SK-N-SH (cell line): ENCODE measurements around the gene PCSK5. TPM values are rescaled to one million over a fixed set of nuclear protein-coding genes. Genes with fewer than 3 reads are reported as not detected.

Experiments used
- CTCF ChIA-PET: fragments of 300-600, 350-600 bp; formaldehyde crosslinking; extraction: SDS; loops from one replicate; lab custom pipeline; 2021; lab: Yijun Ruan, JAX
- POLR2A ChIA-PET: fragments of 350-600 bp; sonication (Branson Sonifier 250); formaldehyde crosslinking; extraction: SDS; loops from one replicate; lab custom pipeline; 2020; ENCODE audit warnings: antibody characterized with exemption, inconsistent platforms; lab: Yijun Ruan, JAX
- DNase-seq: peaks from one replicate; pipeline ENCODE4 v3.0.0; 2012
- H2AFZ ChIP-seq: fragments of 200-600 bp; sonication (generic); 2 replicates; pipeline ENCODE4 v1.8.1; 2016; ENCODE audit warnings: antibody characterized with exemption, mild to moderate bottlenecking, low read depth
- H3F3A ChIP-seq: fragments of 200-600 bp; sonication (generic); replicated peaks from 2 replicates; pipeline ENCODE3; 2016; ENCODE audit warnings: antibody characterized with exemption, mild to moderate bottlenecking; ENCODE audit not compliant: insufficient read depth
- H3K27ac ChIP-seq, 2 experiments: fragments of 200-500 bp in 1 of 2; fragments of 200-600 bp in 1 of 2; sonication (Bioruptor generic) in 1 of 2; sonication (generic), shearing (Covaris generic) in 1 of 2; 2 replicates each; pipeline versions ENCODE4 v1.5.1 to v1.6.1; 2014 to 2016; ENCODE audit warnings: low read depth in 2 of 2, inconsistent platforms in 1 of 2, low read length in 1 of 2, mild to moderate bottlenecking in 1 of 2, mixed read lengths in 1 of 2
- H3K27me3 ChIP-seq: fragments of 200-600 bp; sonication (generic), shearing (Covaris generic); 2 replicates; pipeline ENCODE4 v1.6.1; 2016; ENCODE audit warnings: mixed run types; ENCODE audit not compliant: insufficient read depth
- H3K36me3 ChIP-seq, 2 experiments: fragments of 200-500 bp in 1 of 2; fragments of 200-600 bp in 1 of 2; sonication (Bioruptor generic) in 1 of 2; sonication (generic) in 1 of 2; replicated peaks in 1 of 2; 2 replicates each; pipeline versions ENCODE3 to v1.5.1; 2014 to 2016; ENCODE audit warnings: low read length in 1 of 2, mild to moderate bottlenecking in 1 of 2; ENCODE audit not compliant: insufficient read depth in 2 of 2, control insufficient read depth in 1 of 2
- H3K4me1 ChIP-seq, 2 experiments: fragments of 200-500 bp in 1 of 2; fragments of 200-600 bp in 1 of 2; sonication (Bioruptor generic) in 1 of 2; sonication (generic), shearing (Covaris generic) in 1 of 2; 2 replicates each; pipeline versions ENCODE4 v1.5.1 to v1.6.1; 2014 to 2016; ENCODE audit warnings: low read depth in 1 of 2, low read length in 1 of 2, mixed run types in 1 of 2; ENCODE audit not compliant: insufficient read depth in 2 of 2, control insufficient read depth in 1 of 2
- H3K4me2 ChIP-seq: fragments of 200-600 bp; sonication (generic), shearing (Covaris generic); 2 replicates; pipeline ENCODE4 v1.6.1; 2017; ENCODE audit warnings: mixed run types
- H3K4me3 ChIP-seq, 2 experiments: fragments of 200-500 bp in 1 of 2; fragments of 200-600 bp in 1 of 2; sonication (Bioruptor generic) in 1 of 2; sonication (generic), shearing (Covaris generic) in 1 of 2; 2 replicates each; pipeline versions ENCODE4 v1.5.1 to v1.8.1; 2014 to 2016; ENCODE audit warnings: low read depth in 2 of 2, inconsistent platforms in 1 of 2, low read length in 1 of 2, mild to moderate bottlenecking in 1 of 2, mixed read lengths in 1 of 2, moderate library complexity in 1 of 2
- H3K79me2 ChIP-seq: fragments of 200-600 bp; sonication (generic); 2 replicates; pipeline ENCODE4 v1.8.1; 2017; ENCODE audit warnings: mild to moderate bottlenecking; ENCODE audit not compliant: insufficient read depth
- H3K9ac ChIP-seq: fragments of 200-600 bp; sonication (generic); 2 replicates; pipeline ENCODE4 v1.6.1; 2017; ENCODE audit warnings: mixed run types
- H3K9me2 ChIP-seq: fragments of 200-600 bp; sonication (generic); 2 replicates; pipeline ENCODE4 v1.6.1; 2017; ENCODE audit warnings: mixed run types
- H3K9me3 ChIP-seq: fragments of 200-600 bp; sonication (generic); 2 replicates; pipeline ENCODE4 v1.6.1; 2017; ENCODE audit warnings: mixed run types, mild to moderate bottlenecking, moderate library complexity
- H4K20me1 ChIP-seq: fragments of 200-600 bp; sonication (generic); 2 replicates; pipeline ENCODE4 v1.6.1; 2017; ENCODE audit warnings: mild to moderate bottlenecking, mixed run types; ENCODE audit not compliant: insufficient read depth
- CHD2 ChIP-seq: fragments of 150-350 bp; IDR thresholded peaks from 2 replicates; pipeline ENCODE4 v1.6.1; 2018; ENCODE audit warnings: low read length; ENCODE audit not compliant: partially characterized antibody
- ELF1 ChIP-seq: IDR thresholded peaks from 2 replicates; pipeline ENCODE4 v1.4.0; 2012
- EP300 ChIP-seq, 2 experiments: IDR thresholded peaks; 2 replicates each; pipeline versions ENCODE4 v1.4.0 to v1.6.1; 2012; ENCODE audit warnings: borderline replicate concordance in 1 of 2, low read depth in 1 of 2, low read length in 1 of 2
- FOSL2 ChIP-seq: IDR thresholded peaks from 2 replicates; pipeline ENCODE4 v1.4.0; 2012; ENCODE audit warnings: low read depth, mild to moderate bottlenecking, moderate library complexity, borderline replicate concordance
- FOXJ3 ChIP-seq: sonication (generic); formaldehyde crosslinking; IDR thresholded peaks from 2 replicates; pipeline ENCODE4 v1.5.1; 2020; ENCODE audit warnings: mild to moderate bottlenecking, missing genetic modification reagents
- GATA2 ChIP-seq: sonication (generic); formaldehyde crosslinking; IDR thresholded peaks from 2 replicates; pipeline ENCODE4 v1.5.0; 2020; ENCODE audit warnings: mild to moderate bottlenecking, missing genetic modification reagents
- NFIC ChIP-seq: IDR thresholded peaks from 2 replicates; pipeline ENCODE4 v1.4.0; 2012; ENCODE audit warnings: borderline replicate concordance
- POLR2AphosphoS5 ChIP-seq: IDR thresholded peaks from 2 replicates; pipeline ENCODE4 v1.6.1; 2012; ENCODE audit warnings: low read depth, low read length
- REST ChIP-seq: IDR thresholded peaks from 2 replicates; pipeline ENCODE4 v1.6.1; 2012; ENCODE audit warnings: mild to moderate bottlenecking, low read depth, low read length, moderate library complexity
- SIN3A ChIP-seq: IDR thresholded peaks from 2 replicates; pipeline ENCODE4 v1.6.1; 2012; ENCODE audit warnings: low read depth, mild to moderate bottlenecking, low read length, moderate library complexity, borderline replicate concordance
- TEAD4 ChIP-seq: IDR thresholded peaks from 2 replicates; pipeline ENCODE4 v1.4.0; 2012; ENCODE audit warnings: mild to moderate bottlenecking, borderline replicate concordance; ENCODE audit not compliant: insufficient read depth
- ZBTB33 ChIP-seq: IDR thresholded peaks from 2 replicates; pipeline ENCODE4 v1.4.0; 2012; ENCODE audit warnings: low read depth, borderline replicate concordance
- WGBS: methylation state at CpG from one replicate; pipeline ENCODE4 v1.1.6; 2017; ENCODE audit warnings: low lambda C conversion rate; 5-methylcytosine and 5-hydroxymethylcytosine counted together
- polyA plus RNA-seq, 3 experiments: library from polyadenylated mRNA; depleted of rRNA; stranded (reverse); fragments of >200 nt; gene quantifications; 2 replicates each; pipeline ENCODE4 v1.2.3, GENCODE V29; 2012

The PCSK5 gene
- polyA plus RNA-seq, 1 of the 3 experiments (the other 2 are of a cell fraction), result 0.08 TPM

GRCh38 chr9:76247426-76247825 is 357.0 kb downstream of the PCSK5 start (continued):
- TF ChIP-seq CHD2, result no peak
- TF ChIP-seq POLR2AphosphoS5, result no peak
- no peak for TF ChIP-seq TEAD4

GRCh38 chr9:76249309-76249708 is 358.8 kb downstream of the PCSK5 start:
- Histone ChIP-seq H3K27me3 (peaks cover 5% of the 10 kb centered on the region; the same call in 1 of the 2 replicates), H3K36me3 (no peaks in the 10 kb centered on the region), H3K79me2 (no peaks in the 10 kb centered on the region), H3K4me2 (no peak overlapping the region), H3K4me1 (no peaks in the 10 kb centered on the region), H4K20me1 (no peaks in the 10 kb centered on the region), H3F3A (no peaks in the 10 kb centered on the region), H3K27ac (no peak overlapping the region), H3K9me3 (no peaks in the 10 kb centered on the region), H3K4me3 (no peak overlapping the region), H2AFZ (no peak overlapping the region), H3K9me2 (no peaks in the 10 kb centered on the region), H3K9ac (no peak overlapping the region)
- CTCF ChIA-PET, result no interaction called here
- POLR2A ChIA-PET, result no interaction called here
- no peak for TF ChIP-seq FOSL2
- no peak for DNase-seq

GRCh38 chr9:76255781-76256455 is 365.4 kb downstream of the PCSK5 start:
- H2AFZ ChIP-seq, result no peak overlapping the region
- no peaks in the 10 kb centered on the region for H3F3A ChIP-seq
- no peak for TF ChIP-seq EP300 (IDR thresholded peaks at IDR 0.05; ENCODE audit: borderline replicate concordance in 1 of 2, low read depth in 1 of 2, low read length in 1 of 2)
- TF ChIP-seq CHD2, result no peak
- no peak for TF ChIP-seq NFIC
- no peak for TF ChIP-seq GATA2 (CRISPR knock-in tag)
- H3K4me1 ChIP-seq, result no peaks in the 10 kb centered on the region
- POLR2A ChIA-PET, result no interaction called here
- H3K4me3 ChIP-seq, result no peak overlapping the region; a peak in 1 of 4 replicates
- H3K9me3 ChIP-seq, result no peaks in the 10 kb centered on the region
- no peak for DNase-seq
- 6% methylated on average over 12 of the region's 12 CpGs for WGBS
- peaks cover 13% of the 10 kb centered on the region; the same call in 1 of the 2 replicates for H3K27me3 ChIP-seq
- no peak overlapping the region for H3K27ac ChIP-seq
- no peaks in the 10 kb centered on the region for H3K36me3 ChIP-seq
- CTCF ChIA-PET, result no interaction called here
- H4K20me1 ChIP-seq, result no peaks in the 10 kb centered on the region
- H3K4me2 ChIP-seq, result peak overlapping the region; percentile 45; the same call in 1 of the 2 replicates
- no peaks in the 10 kb centered on the region for H3K9me2 ChIP-seq
- no peak overlapping the region for H3K9ac ChIP-seq
- H3K79me2 ChIP-seq, result no peaks in the 10 kb centered on the region

GRCh38 chr9:76257311-76257710 is 366.8 kb downstream of the PCSK5 start:
- no peaks in the 10 kb centered on the region for H3K79me2 ChIP-seq
- H3K9me3 ChIP-seq, result no peaks in the 10 kb centered on the region
- H3K4me1 ChIP-seq, result no peaks in the 10 kb centered on the region
- H3K27me3 ChIP-seq, result peaks cover 13% of the 10 kb centered on the region; the same call in 1 of the 2 replicates
- H3F3A ChIP-seq, result no peaks in the 10 kb centered on the region
- H3K9me2 ChIP-seq, result no peaks in the 10 kb centered on the region
- no peak overlapping the region for H3K27ac ChIP-seq
- no peak overlapping the region for H2AFZ ChIP-seq
- DNase-seq, result no peak
- WGBS, result 9% methylated on average over 7 of the region's 7 CpGs
- POLR2A ChIA-PET, result no interaction called here
- H3K36me3 ChIP-seq, result no peaks in the 10 kb centered on the region
- CTCF ChIA-PET, result no interaction called here
- H4K20me1 ChIP-seq, result no peaks in the 10 kb centered on the region
- no peak overlapping the region for H3K4me3 ChIP-seq
- TF ChIP-seq FOXJ3 (CRISPR knock-in tag) (no peak), POLR2AphosphoS5 (no peak), ZBTB33 (no peak), SIN3A (no peak), REST (no peak), ELF1 (no peak)
- H3K9ac ChIP-seq, result no peak overlapping the region
- no peak overlapping the region for H3K4me2 ChIP-seq
